ENCODE measurements around the gene BMP7.
"Not testable (repeated sequence)": the region's sequence is repeated elsewhere in the genome, so short reads cannot be mapped to it uniquely, and the experiment has no call there.

BMP7 gene

DNA sequence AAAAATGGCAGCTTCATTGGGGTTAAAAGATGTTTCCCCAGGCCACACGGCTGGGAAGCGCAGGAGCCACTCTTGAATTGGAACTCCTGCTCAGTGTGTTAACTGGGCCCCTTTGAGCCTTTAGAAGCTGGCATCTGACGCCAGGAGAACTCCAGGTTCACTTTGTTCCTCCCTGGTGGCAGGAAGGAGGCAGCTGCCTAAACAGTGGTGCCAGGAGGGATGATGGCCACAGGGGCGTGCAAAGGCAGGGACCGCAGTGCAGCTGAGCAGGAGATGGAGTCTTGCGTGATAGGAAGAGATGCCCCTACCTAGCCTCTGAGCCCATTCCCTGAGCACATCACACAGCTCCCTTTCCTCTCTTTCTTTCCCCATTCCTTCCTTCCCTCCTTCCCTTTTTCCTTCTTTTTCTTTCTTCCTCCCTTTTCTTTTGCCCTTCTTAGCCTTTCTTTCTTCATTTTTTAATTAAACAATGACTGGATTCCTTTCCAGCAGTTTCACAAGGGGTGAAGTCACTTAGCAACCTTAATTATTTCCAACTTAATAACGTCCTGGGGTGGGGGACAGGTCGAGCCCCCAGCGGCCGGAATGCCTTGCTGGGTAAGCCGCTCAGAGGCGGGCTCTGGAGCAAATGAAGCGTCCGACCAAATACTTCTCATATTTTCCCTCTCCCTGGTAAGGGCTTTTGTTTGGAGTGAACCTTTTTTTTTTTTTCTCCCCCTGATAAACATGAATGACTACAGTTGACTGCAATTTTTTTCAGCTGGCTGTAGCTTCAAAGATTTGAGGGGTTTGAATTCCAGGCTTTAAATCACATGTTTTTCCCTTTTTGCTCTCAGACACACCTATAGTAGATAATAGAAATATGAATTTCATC is 20.8 kb upstream of the BMP7 start:
- DNase-seq: no peak

DNA sequence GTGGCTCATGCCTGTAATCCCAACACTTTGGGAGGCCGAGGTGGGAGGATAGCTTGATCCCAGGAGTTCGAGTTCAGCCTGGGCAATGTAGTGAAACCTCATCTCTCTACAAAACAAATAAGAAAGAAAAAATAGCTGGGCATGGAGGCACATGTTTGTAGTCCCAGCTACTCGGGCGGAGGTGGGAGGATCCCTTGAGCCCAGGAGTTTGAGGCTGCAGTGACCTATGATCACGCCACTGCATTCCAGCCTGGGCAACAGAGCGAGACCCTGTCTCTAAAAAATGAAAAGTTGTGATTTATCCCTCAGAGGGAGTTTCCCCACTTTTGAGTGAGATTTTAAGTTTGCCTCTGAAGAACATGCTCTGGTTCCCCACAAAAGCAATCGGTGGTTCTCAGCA is 17.4 kb upstream of the BMP7 start:
- no peak for DNase-seq

GRCh38 chr20:57282670-57283361 is 16.4 kb upstream of the BMP7 start:
- no peak for DNase-seq

DNA sequence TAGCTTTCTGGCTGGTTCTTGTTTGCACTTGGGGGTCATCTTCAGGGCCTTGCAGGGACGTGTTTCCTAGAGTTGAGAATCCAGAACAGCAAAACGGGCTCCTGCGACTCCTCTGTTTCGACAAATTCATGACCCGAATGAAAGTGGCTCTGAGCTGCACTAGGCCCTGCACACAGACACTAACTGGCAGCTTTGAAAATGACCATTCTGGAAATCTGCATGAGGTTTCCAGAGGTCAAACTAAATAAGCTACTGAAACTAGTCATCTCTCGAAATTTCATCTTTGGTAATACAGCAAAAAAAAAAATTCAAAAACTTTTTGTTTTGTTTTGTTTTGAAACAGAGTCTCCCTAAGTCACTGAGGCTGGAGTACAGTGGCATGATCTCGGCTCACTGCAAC is 15.5 kb upstream of the BMP7 start:
- DNase-seq: no peak

DNA sequence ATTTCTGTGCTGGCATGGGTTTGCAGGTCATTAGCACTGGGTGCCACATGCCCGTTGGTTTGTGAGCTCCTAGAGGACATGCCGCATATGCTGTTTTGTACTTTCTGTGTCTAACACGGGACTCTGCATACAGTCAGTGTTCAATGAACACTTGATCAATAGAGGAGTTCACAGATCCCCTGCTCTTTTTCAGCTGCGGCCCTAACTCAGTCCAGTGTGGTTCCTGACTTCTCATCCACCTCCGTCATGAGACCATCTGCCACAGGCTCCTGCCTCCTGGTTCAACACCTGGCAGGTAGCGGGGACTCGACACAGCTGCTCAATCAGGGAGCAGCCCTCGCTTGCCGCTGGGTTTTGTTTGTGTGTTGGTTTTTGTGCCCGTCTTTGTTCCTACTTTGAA is 13.8 kb upstream of the BMP7 start:
- DNase-seq: no peak

DNA sequence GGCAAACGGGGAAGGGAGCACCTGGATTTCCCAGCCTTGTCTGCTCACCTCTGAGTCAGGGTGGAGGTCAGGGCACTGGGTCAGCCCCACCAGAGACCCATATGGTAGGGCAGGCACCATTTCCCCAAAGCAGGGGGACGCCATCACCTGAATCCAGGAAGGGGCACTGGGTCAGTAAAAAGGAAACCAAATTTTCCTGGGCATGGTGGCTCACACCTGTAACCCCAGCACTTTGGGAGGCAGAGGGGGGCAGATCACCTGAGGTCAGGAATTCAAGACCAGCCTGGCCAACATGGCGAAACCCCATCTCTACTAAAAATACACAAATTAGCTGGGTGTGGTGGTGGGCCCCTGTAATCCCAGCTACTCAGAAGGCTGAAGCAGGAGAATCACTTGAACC is 13.1 kb upstream of the BMP7 start:
- DNase-seq: not testable (repeated sequence)

DNA sequence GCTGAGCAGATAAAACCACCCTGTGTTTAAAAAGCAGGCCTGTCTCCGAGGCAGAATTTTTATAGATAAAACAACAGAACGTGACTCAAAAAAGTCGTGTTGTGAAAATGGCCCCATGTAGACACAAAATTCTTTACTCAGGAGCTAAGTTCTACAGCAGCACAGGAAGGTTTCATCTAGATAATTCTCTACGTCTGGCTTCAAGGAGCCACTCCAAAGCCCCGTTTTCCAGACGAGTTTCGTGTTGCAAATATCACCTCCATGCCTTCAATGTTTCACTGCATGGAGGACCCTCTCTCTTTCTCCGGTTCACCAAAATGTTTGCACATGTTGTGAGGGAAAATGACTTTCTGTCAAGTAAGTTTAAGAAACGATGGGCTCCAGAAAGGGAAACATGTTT is 12.0 kb upstream of the BMP7 start:
- no peak for DNase-seq

DNA sequence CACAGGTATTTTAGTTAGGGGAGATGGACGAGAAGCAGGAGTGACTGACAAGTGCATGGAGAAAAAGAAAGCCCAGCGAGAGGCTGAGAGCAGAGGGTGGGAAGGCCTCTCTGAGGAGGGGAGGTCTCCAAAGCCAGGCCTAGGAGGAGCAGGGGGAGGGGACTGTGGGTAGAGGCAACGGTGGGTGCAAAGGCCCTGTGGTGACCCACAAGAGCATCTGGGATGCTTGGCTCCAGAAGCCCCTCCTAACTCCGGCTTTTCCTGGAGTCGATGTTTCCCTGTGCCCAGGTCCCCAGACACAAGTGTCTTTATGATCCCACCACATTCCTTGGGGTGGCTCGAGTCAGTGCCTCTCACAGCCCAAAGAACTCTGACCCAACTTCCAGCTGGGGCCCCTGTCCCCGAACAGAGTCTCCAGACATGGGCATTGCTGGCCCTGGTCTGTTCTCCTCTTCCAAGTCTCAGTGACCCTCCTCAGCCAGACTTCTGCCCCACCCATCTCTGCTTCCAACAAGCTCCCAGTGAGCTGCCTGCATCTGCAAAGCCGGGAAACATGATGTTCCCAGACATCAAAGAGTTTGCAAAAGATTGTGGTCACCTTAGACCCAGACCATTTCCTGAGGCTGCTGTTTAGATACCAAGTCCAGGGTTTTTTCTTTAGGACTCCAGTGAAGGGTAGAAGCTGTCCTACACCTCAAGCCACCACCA is 11.1 kb upstream of the BMP7 start:
- no peak for DNase-seq

- DNase-seq: no peak
Observed at GRCh38 chr20:57276221-57276620, 9.8 kb upstream of the BMP7 start.

DNA sequence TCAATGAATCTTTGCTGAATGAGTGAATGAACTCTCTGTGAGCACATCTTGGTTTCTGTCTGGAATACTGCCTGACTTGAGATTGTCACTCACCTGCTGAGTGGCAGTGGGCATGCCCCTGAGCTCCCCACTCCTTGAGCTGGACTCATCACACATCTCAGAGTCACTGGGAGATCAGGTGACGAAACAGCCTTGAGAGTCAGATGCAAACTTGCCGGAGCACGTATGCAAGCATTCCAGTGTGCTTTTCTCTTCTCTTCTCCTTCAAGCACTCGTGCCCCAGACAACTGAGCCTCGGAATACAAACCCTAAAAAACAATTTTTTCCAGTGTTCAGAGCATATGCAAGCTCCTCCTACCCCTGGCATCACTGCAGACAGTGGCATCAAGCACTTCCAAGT is 9.4 kb upstream of the BMP7 start:
- no peak for DNase-seq

GRCh38 chr20:57275334-57275733 is 8.9 kb upstream of the BMP7 start:
- no peak for DNase-seq

DNA sequence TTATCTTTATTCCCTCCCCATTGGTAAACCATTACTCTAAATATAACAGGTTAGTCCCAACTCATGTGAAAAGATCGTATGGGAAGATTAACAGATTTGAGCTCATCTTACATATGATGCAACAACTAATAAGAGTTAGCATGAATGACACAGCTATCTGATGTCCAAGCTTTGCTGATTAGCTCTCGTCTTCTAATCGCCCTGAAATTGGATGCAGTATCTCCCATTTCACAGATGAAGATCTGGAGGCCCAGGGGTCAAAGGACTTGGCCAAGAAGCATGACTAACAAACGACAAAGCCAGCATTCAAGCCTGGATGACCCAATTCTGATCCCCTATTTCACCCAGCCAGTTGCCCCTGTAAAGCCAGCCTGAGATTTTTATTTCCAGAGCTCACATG is 8.4 kb upstream of the BMP7 start:
- DNase-seq: no peak

GRCh38 chr20:57274299-57274698 is 7.9 kb upstream of the BMP7 start:
- no peak for DNase-seq

GRCh38 chr20:57272883-57273535 is 6.6 kb upstream of the BMP7 start:
- DNase-seq: no peak

GRCh38 chr20:57270204-57270984 is 4.0 kb upstream of the BMP7 start:
- no peak for DNase-seq

DNA sequence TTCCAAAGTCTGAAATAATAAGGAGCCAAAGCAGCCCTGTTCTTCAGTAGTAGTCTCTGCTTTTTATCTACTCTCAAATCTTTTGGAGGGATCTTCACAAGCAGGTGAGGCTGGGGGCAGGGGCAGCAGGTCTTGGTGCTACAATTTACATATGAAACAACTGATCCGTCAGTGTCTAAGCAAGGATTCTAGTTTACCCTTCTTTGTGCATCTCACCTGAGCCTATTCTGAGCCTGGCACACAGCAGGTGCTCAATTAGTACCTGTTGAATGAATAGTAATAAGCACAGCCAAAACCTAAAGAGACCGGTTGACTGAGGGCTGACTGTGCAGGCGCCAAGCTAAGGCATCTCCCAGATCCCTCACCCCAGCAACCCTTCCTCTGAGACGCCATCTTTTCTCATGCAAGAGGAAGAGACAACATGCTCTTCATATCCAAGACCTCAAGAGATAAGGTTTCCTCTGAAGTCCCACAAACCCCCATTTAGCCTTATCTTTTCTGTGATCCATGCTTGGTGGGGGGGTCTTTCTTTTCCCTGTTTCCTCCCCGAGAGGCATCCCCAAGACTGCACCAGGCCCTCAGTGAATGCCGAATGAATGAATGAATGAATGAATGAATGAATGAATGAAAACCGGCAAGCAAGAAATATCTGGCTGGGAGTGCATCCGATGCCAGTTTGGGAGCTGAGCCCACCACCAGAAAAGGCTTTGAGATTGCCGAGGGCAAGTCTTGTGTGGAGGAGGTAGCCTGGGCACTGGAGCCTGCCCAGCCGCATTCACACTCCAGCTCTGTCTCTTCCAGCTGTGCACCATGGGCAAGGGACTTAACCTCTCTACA is 2.9 kb upstream of the BMP7 start:
- DNase-seq: no peak

- no peak for DNase-seq
Observed at GRCh38 chr20:57268399-57269076, 2.1 kb upstream of the BMP7 start.

GRCh38 chr20:57267158-57267821 is 849 bp upstream of the BMP7 start:
- DNase-seq: no peak

GRCh38 chr20:57265997-57266290 is 497 bp downstream of the BMP7 start:
- DNase-seq: no peak

- DNase-seq: no peak
Observed at GRCh38 chr20:57265336-57265996, 975 bp downstream of the BMP7 start.
